Measurements from ENCODE around the gene PCK2. TPM values are rescaled to one million over a fixed set of nuclear protein-coding genes. Genes with fewer than 3 reads are reported as not detected.

The PCK2 gene
- total and polyA plus RNA-seq, 2 of the 13 experiments (the other 11 are each of a cell fraction or from before 2014, with no cell fraction given): 129 to 272 TPM

- peak; percentile 100 for TF ChIP-seq HOXA5 (CRISPR knock-in tag; IDR thresholded peaks at IDR 0.05)
- TF ChIP-seq REPIN1 (CRISPR knock-in tag; IDR thresholded peaks at IDR 0.05; ENCODE audit: borderline replicate concordance, low read depth): peak; percentile 99
- peak; percentile 89; the same call in 1 of the 2 replicates for TF ChIP-seq ZNF747 (CRISPR knock-in tag; IDR thresholded peaks at IDR 0.05; ENCODE audit: borderline replicate concordance)
- peak; percentile 86; the same call in 1 of the 2 replicates for TF ChIP-seq ZSCAN25 (CRISPR knock-in tag; IDR thresholded peaks at IDR 0.05)
- TF ChIP-seq ZFP37 (CRISPR knock-in tag; IDR thresholded peaks at IDR 0.05; ENCODE audit: borderline replicate concordance): peak; percentile 95
- no peak for TF ChIP-seq ZNF251 (CRISPR knock-in tag; IDR thresholded peaks at IDR 0.05)
- TF ChIP-seq ZNF768 (CRISPR knock-in tag; IDR thresholded peaks at IDR 0.05): peak; percentile 85; the same call in 1 of the 2 replicates
- TF ChIP-seq KMT2B (CRISPR knock-in tag; IDR thresholded peaks at IDR 0.05): peak; percentile 96
- peak; percentile 94 for TF ChIP-seq ZNF317 (CRISPR knock-in tag; IDR thresholded peaks at IDR 0.05)
- TF ChIP-seq, protein P1, sequence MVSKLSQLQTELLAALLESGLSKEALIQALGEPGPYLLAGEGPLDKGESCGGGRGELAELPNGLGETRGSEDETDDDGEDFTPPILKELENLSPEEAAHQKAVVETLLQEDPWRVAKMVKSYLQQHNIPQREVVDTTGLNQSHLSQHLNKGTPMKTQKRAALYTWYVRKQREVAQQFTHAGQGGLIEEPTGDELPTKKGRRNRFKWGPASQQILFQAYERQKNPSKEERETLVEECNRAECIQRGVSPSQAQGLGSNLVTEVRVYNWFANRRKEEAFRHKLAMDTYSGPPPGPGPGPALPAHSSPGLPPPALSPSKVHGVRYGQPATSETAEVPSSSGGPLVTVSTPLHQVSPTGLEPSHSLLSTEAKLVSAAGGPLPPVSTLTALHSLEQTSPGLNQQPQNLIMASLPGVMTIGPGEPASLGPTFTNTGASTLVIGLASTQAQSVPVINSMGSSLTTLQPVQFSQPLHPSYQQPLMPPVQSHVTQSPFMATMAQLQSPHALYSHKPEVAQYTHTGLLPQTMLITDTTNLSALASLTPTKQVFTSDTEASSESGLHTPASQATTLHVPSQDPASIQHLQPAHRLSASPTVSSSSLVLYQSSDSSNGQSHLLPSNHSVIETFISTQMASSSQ (IDR thresholded peaks at IDR 0.05; ENCODE audit: low read depth): peak; percentile 56; the same call in 1 of the 2 replicates
- TF ChIP-seq, protein P1 (CRISPR knock-in tag; IDR thresholded peaks at IDR 0.05; ENCODE audit: borderline replicate concordance): peak; percentile 92
- peak; percentile 94 for TF ChIP-seq JARID2 (CRISPR knock-in tag; IDR thresholded peaks at IDR 0.05; ENCODE audit: insufficient replicate concordance)
- TF ChIP-seq ZNF343 (CRISPR knock-in tag; IDR thresholded peaks at IDR 0.05): peak; percentile 97
- peak; percentile 88 for TF ChIP-seq ZNF292 (CRISPR knock-in tag; IDR thresholded peaks at IDR 0.05; ENCODE audit: borderline replicate concordance, low read depth)
- TF ChIP-seq ATRX (CRISPR knock-in tag; IDR thresholded peaks at IDR 0.05; ENCODE audit: borderline replicate concordance): peak; percentile 39; the same call in 1 of the 2 replicates
- no peak for TF ChIP-seq ARNT (IDR thresholded peaks at IDR 0.05)
- peak; percentile 67; the same call in 1 of the 2 replicates for TF ChIP-seq RARA (CRISPR knock-in tag; IDR thresholded peaks at IDR 0.05)
- TF ChIP-seq TCF7L2 (IDR thresholded peaks at IDR 0.05; ENCODE audit: low read depth, low read length): no peak
- peak; percentile 87; the same call in 1 of the 2 replicates for TF ChIP-seq ZMYM4 (CRISPR knock-in tag; IDR thresholded peaks at IDR 0.05)
- peak; percentile 82 for TF ChIP-seq KAT8 (CRISPR knock-in tag; IDR thresholded peaks at IDR 0.05)
- TF ChIP-seq ZNF83 (CRISPR knock-in tag; IDR thresholded peaks at IDR 0.05; ENCODE audit: borderline replicate concordance): 0 out of 2 replicates have a peak, but pooled peaks have one; percentile 86
- TF ChIP-seq IKZF1 (IDR thresholded peaks at IDR 0.05): no peak
- TF ChIP-seq STAT5B (CRISPR knock-in tag; IDR thresholded peaks at IDR 0.05): peak; percentile 96; the same call in 1 of the 2 replicates
- TF ChIP-seq, protein P2, sequence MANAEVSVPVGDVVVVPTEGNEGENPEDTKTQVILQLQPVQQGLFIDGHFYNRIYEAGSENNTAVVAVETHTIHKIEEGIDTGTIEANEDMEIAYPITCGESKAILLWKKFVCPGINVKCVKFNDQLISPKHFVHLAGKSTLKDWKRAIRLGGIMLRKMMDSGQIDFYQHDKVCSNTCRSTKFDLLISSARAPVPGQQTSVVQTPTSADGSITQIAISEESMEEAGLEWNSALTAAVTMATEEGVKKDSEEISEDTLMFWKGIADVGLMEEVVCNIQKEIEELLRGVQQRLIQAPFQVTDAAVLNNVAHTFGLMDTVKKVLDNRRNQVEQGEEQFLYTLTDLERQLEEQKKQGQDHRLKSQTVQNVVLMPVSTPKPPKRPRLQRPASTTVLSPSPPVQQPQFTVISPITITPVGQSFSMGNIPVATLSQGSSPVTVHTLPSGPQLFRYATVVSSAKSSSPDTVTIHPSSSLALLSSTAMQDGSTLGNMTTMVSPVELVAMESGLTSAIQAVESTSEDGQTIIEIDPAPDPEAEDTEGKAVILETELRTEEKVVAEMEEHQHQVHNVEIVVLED (CRISPR knock-in tag; IDR thresholded peaks at IDR 0.05; ENCODE audit: borderline replicate concordance): peak; percentile 95
- TF ChIP-seq NFIC (IDR thresholded peaks at IDR 0.05; ENCODE audit: low read length): no peak
Observed at GRCh38 chr14:24114532-24115421, 20.7 kb downstream of the PCK2 start, which contains the start of the genes DCAF11 and NRL (continued).
